DOHH2 (cell line): ENCODE measurements around the gene SLC37A1.

Experiments
- H3F3A ChIP-seq: fragments of 200-600 bp; sonication (generic), shearing (Covaris generic); 2 replicates; pipeline ENCODE4 v1.6.0; 2016; ENCODE audit warnings: antibody characterized with exemption, mild to moderate bottlenecking; ENCODE audit not compliant: control insufficient read depth, insufficient read depth
- H3K27ac ChIP-seq: fragments of 200-600 bp; sonication (generic); 2 replicates; pipeline ENCODE4 v1.5.1; 2014; ENCODE audit warnings: low read depth, mild to moderate bottlenecking, low read length, moderate library complexity
- H3K27me3 ChIP-seq: fragments of 200-600 bp; sonication (generic); 2 replicates; pipeline ENCODE4 v1.6.1; 2014; ENCODE audit warnings: mild to moderate bottlenecking, low read length, mixed read lengths; ENCODE audit not compliant: control insufficient read depth
- H3K36me3 ChIP-seq: fragments of 200-600 bp; sonication (generic); 2 replicates; pipeline ENCODE4 v1.6.1; 2014; ENCODE audit warnings: mild to moderate bottlenecking, low read length, moderate library complexity, mixed read lengths; ENCODE audit not compliant: control insufficient read depth
- H3K4me1 ChIP-seq: fragments of 200-600 bp; sonication (generic); 2 replicates; pipeline ENCODE4 v1.6.1; 2014; ENCODE audit warnings: mild to moderate bottlenecking, low read length, mixed read lengths; ENCODE audit not compliant: control insufficient read depth
- H3K4me2 ChIP-seq: fragments of 200-600 bp; sonication (generic); 2 replicates; pipeline ENCODE4 v1.6.0; 2014; ENCODE audit warnings: mild to moderate bottlenecking, low read length, moderate library complexity
- H3K4me3 ChIP-seq: fragments of 200-600 bp; sonication (generic); 2 replicates; pipeline ENCODE4 v1.5.1; 2014; ENCODE audit warnings: mild to moderate bottlenecking, low read length, mixed read lengths
- H3K79me2 ChIP-seq: fragments of 200-600 bp; sonication (generic); 2 replicates; pipeline ENCODE4 v1.6.1; 2014; ENCODE audit warnings: mild to moderate bottlenecking, low read length, mixed read lengths; ENCODE audit not compliant: control insufficient read depth
- H3K9me2 ChIP-seq: fragments of 200-600 bp; sonication (generic); replicated peaks from 2 replicates; pipeline ENCODE4 v1.6.1; 2014; ENCODE audit warnings: mild to moderate bottlenecking, low read length, mixed read lengths; ENCODE audit not compliant: control insufficient read depth
- H3K9me3 ChIP-seq: fragments of 200-600 bp; sonication (generic); 2 replicates; pipeline ENCODE4 v1.6.1; 2014; ENCODE audit warnings: antibody characterized with exemption, low read length, mixed read lengths; ENCODE audit not compliant: control insufficient read depth, insufficient read depth
- H4K20me1 ChIP-seq: fragments of 200-600 bp; sonication (generic); 2 replicates; pipeline ENCODE4 v1.6.0; 2014; ENCODE audit warnings: low read depth, mild to moderate bottlenecking, antibody characterized with exemption, low read length, moderate library complexity; ENCODE audit not compliant: control insufficient read depth, insufficient read depth
- EZH2phosphoT487 ChIP-seq: fragments of 200-600 bp; sonication (generic); IDR thresholded peaks from 2 replicates; pipeline ENCODE4 v1.6.1; 2017; ENCODE audit warnings: borderline replicate concordance, mild to moderate bottlenecking, antibody characterized with exemption, low read length, moderate library complexity, mixed read lengths
- TF ChIP-seq, protein P1 (sequence below): fragments of 200-600 bp; sonication (generic); IDR thresholded peaks from one replicate; pipeline ENCODE4 v1.5.1; 2014; ENCODE audit warnings: antibody characterized with exemption, mild to moderate bottlenecking, low read depth, low read length; ENCODE audit not compliant: poor library complexity, severe bottlenecking

SLC37A1 gene

GRCh38 chr21:42596657-42597056 is 83.0 kb downstream of the SLC37A1 start:
- H4K20me1 ChIP-seq, result no peaks in the 10 kb centered on the region
- H3K4me3 ChIP-seq, result no peak overlapping the region
- H3K27me3 ChIP-seq, result peaks cover 14% of the 10 kb centered on the region
- no peak overlapping the region for H3K27ac ChIP-seq
- H3K9me2 ChIP-seq, result no peaks in the 10 kb centered on the region
- no peak overlapping the region for H3K4me2 ChIP-seq
- no peaks in the 10 kb centered on the region for H3K36me3 ChIP-seq
- H3K79me2 ChIP-seq, result no peaks in the 10 kb centered on the region
- H3K9me3 ChIP-seq, result no peaks in the 10 kb centered on the region
- H3F3A ChIP-seq, result no peaks in the 10 kb centered on the region
- TF ChIP-seq, protein P1, sequence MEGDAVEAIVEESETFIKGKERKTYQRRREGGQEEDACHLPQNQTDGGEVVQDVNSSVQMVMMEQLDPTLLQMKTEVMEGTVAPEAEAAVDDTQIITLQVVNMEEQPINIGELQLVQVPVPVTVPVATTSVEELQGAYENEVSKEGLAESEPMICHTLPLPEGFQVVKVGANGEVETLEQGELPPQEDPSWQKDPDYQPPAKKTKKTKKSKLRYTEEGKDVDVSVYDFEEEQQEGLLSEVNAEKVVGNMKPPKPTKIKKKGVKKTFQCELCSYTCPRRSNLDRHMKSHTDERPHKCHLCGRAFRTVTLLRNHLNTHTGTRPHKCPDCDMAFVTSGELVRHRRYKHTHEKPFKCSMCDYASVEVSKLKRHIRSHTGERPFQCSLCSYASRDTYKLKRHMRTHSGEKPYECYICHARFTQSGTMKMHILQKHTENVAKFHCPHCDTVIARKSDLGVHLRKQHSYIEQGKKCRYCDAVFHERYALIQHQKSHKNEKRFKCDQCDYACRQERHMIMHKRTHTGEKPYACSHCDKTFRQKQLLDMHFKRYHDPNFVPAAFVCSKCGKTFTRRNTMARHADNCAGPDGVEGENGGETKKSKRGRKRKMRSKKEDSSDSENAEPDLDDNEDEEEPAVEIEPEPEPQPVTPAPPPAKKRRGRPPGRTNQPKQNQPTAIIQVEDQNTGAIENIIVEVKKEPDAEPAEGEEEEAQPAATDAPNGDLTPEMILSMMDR, result no peak
- no peak for TF ChIP-seq EZH2phosphoT487
- peaks cover 4% of the 10 kb centered on the region for H3K4me1 ChIP-seq

GRCh38 chr21:42597487-42598158 is 84.0 kb downstream of the SLC37A1 start:
- Histone ChIP-seq H3K4me2 (no peak overlapping the region), H3K79me2 (no peaks in the 10 kb centered on the region), H3K4me1 (peaks cover 4% of the 10 kb centered on the region), H3K27ac (no peak overlapping the region), H4K20me1 (no peaks in the 10 kb centered on the region), H3F3A (no peaks in the 10 kb centered on the region), H3K27me3 (peaks cover 14% of the 10 kb centered on the region), H3K9me2 (no peaks in the 10 kb centered on the region), H3K4me3 (no peak overlapping the region), H3K9me3 (no peaks in the 10 kb centered on the region), H3K36me3 (no peaks in the 10 kb centered on the region)
- no peak for TF ChIP-seq EZH2phosphoT487
- TF ChIP-seq, protein P1, result no peak

- Histone ChIP-seq H3K9me2 (no peaks in the 10 kb centered on the region), H3K4me2 (no peak overlapping the region), H4K20me1 (no peaks in the 10 kb centered on the region), H3K36me3 (no peaks in the 10 kb centered on the region), H3K79me2 (no peaks in the 10 kb centered on the region), H3F3A (no peaks in the 10 kb centered on the region), H3K4me3 (no peak overlapping the region), H3K27me3 (peaks cover 14% of the 10 kb centered on the region), H3K27ac (no peak overlapping the region), H3K9me3 (no peaks in the 10 kb centered on the region), H3K4me1 (no peaks in the 10 kb centered on the region)
- TF ChIP-seq, protein P1, result no peak
- TF ChIP-seq EZH2phosphoT487, result no peak
Measured at GRCh38 chr21:42598159-42598735, 84.6 kb downstream of the SLC37A1 start.
